ENCODE results near the gene GNB2.

Gene GNB2

GRCh38 chr7:100726996-100727761, 53.6 kb downstream of the GNB2 start:
- no peak overlapping the region for H3K27ac ChIP-seq (ENCODE audit: low read length)
- H3K9me3 ChIP-seq (ENCODE audit: control insufficient read depth in 1 of 2, low read length in 2 of 2) = no peaks in the 10 kb centered on the region
- H3K27me3 ChIP-seq (ENCODE audit: low read depth, low read length) = no peaks in the 10 kb centered on the region
- H3K4me1 ChIP-seq (ENCODE audit: control insufficient read depth in 1 of 2, insufficient read depth in 2 of 2, low read length in 2 of 2) = no peaks in the 10 kb centered on the region
- no peaks in the 10 kb centered on the region for H3K36me3 ChIP-seq (ENCODE audit: control insufficient read depth in 1 of 2, insufficient read depth in 2 of 2, low read length in 2 of 2)
- H3K4me3 ChIP-seq (ENCODE audit: low read depth in 1 of 2, low read length in 2 of 2) = no peak overlapping the region

- no peaks in the 10 kb centered on the region for H3K9me3 ChIP-seq (ENCODE audit: control insufficient read depth in 1 of 2, low read length in 2 of 2)
- H3K36me3 ChIP-seq (ENCODE audit: control insufficient read depth in 1 of 2, insufficient read depth in 2 of 2, low read length in 2 of 2) = no peaks in the 10 kb centered on the region
- no peak overlapping the region for H3K27ac ChIP-seq (ENCODE audit: low read length)
- no peak overlapping the region for H3K4me3 ChIP-seq (ENCODE audit: low read depth in 1 of 2, low read length in 2 of 2)
- no peaks in the 10 kb centered on the region for H3K27me3 ChIP-seq (ENCODE audit: low read depth, low read length)
- H3K4me1 ChIP-seq (ENCODE audit: control insufficient read depth in 1 of 2, insufficient read depth in 2 of 2, low read length in 2 of 2) = no peaks in the 10 kb centered on the region
Observed at GRCh38 chr7:100728196-100728595, 54.7 kb downstream of the GNB2 start.
